Measurements from ENCODE around the gene PFKP. TPM values are rescaled to one million over a fixed set of nuclear protein-coding genes. Genes with fewer than 3 reads are reported as not detected.

The PFKP gene
- total RNA-seq, 2 experiments from 2014 or later, result 32.2 to 38.9 TPM

- no peak overlapping the region for H3K4me3 Mint-ChIP-seq
- no peaks in the 10 kb centered on the region for H3K36me3 ChIP-seq (ENCODE audit: insufficient read depth, low read length)
- H3K36me3 Mint-ChIP-seq (ENCODE audit: low read depth), result no peaks in the 10 kb centered on the region
- ATAC-seq (ENCODE audit: poor library complexity), result no peak
- H3K4me1 ChIP-seq (ENCODE audit: insufficient read depth, low read length), result peaks cover 3% of the 10 kb centered on the region
- no peak overlapping the region for H3K27ac ChIP-seq (ENCODE audit: low read depth in 1 of 2, low read length in 2 of 2)
- no peaks in the 10 kb centered on the region for H3K9me3 ChIP-seq (ENCODE audit: control insufficient read depth in 1 of 2, insufficient read depth in 1 of 2, low read length in 2 of 2)
- H3K27ac Mint-ChIP-seq, result no peak overlapping the region
- H3K4me3 ChIP-seq (ENCODE audit: low read length), result no peak overlapping the region
- H3K9me3 Mint-ChIP-seq, result no peaks in the 10 kb centered on the region
- DNase-seq, result no peak
- POLR2A ChIA-PET, result no interaction called here
- peaks cover 37% of the 10 kb centered on the region for H3K27me3 Mint-ChIP-seq
- CTCF ChIA-PET, result no interaction called here
- no peak for TF ChIP-seq CTCF (IDR thresholded peaks at IDR 0.05)
- intact Hi-C loops (cut with DNase I, micrococcal nuclease), result loop anchor here in 1 of 2 experiments (5.0 kb wide), 2 partner anchors 203 to 1928 kb away; no protein-coding TSS in a partner anchor
- no peaks in the 10 kb centered on the region for H3K4me1 Mint-ChIP-seq (ENCODE audit: low read depth)
- H3K27me3 ChIP-seq (ENCODE audit: control insufficient read depth in 1 of 2, insufficient read depth in 2 of 2, low read length in 2 of 2), result no peaks in the 10 kb centered on the region
Measured at GRCh38 chr10:3040069-3040468, 27.3 kb upstream of the PFKP start.

- no peak for DNase-seq
- CTCF ChIA-PET, result interaction anchor here (1.7 kb wide), 1 partner anchor 1933 kb away, joined by 6 read pairs; no protein-coding TSS in a partner anchor
Measured at GRCh38 chr10:3042589-3042988, 24.8 kb upstream of the PFKP start.

GRCh38 chr10:3043512-3044368 is 23.6 kb upstream of the PFKP start:
- CTCF ChIA-PET, result interaction anchor here (1.7 kb wide), 1 partner anchor 1934 kb away, joined by 6 read pairs; no protein-coding TSS in a partner anchor

More at GRCh38 chr10:3042589-3042988, 24.8 kb upstream of the PFKP start:
- ATAC-seq (ENCODE audit: poor library complexity), result no peak
- Mint-ChIP-seq H3K27ac (no peak overlapping the region), H3K9me3 (no peaks in the 10 kb centered on the region), H3K27me3 (peaks cover 21% of the 10 kb centered on the region), H3K4me1 (ENCODE audit: low read depth) (no peaks in the 10 kb centered on the region), H3K36me3 (ENCODE audit: low read depth) (no peaks in the 10 kb centered on the region), H3K4me3 (no peak overlapping the region)
- H3K27ac ChIP-seq (ENCODE audit: low read depth in 1 of 2, low read length in 2 of 2), result no peak overlapping the region
- no peaks in the 10 kb centered on the region for H3K36me3 ChIP-seq (ENCODE audit: insufficient read depth, low read length)
- POLR2A ChIA-PET, result no interaction called here
- peaks cover 2 to 9% of the 10 kb centered on the region in 2 experiments for H3K27me3 ChIP-seq (ENCODE audit: control insufficient read depth in 1 of 2, insufficient read depth in 2 of 2, low read length in 2 of 2)
- no peaks in the 10 kb centered on the region for H3K9me3 ChIP-seq (ENCODE audit: control insufficient read depth in 1 of 2, insufficient read depth in 1 of 2, low read length in 2 of 2)
- peaks cover 3% of the 10 kb centered on the region for H3K4me1 ChIP-seq (ENCODE audit: insufficient read depth, low read length)
- no peak overlapping the region for H3K4me3 ChIP-seq (ENCODE audit: low read length)
- intact Hi-C loops (cut with DNase I, micrococcal nuclease), result loop anchor here in 1 of 2 experiments (5.0 kb wide), 2 partner anchors 205 to 1930 kb away; no protein-coding TSS in a partner anchor
- no peak for TF ChIP-seq CTCF (IDR thresholded peaks at IDR 0.05)

More at GRCh38 chr10:3043512-3044368, 23.6 kb upstream of the PFKP start:
- Mint-ChIP-seq H3K4me3 (no peak overlapping the region), H3K27me3 (peaks cover 16% of the 10 kb centered on the region), H3K9me3 (no peaks in the 10 kb centered on the region), H3K27ac (no peak overlapping the region), H3K4me1 (ENCODE audit: low read depth) (no peaks in the 10 kb centered on the region), H3K36me3 (ENCODE audit: low read depth) (no peaks in the 10 kb centered on the region)
- Histone ChIP-seq H3K4me1 (ENCODE audit: insufficient read depth, low read length) (peaks cover 3% of the 10 kb centered on the region), H3K27ac (ENCODE audit: low read depth in 1 of 2, low read length in 2 of 2) (no peak overlapping the region), H3K4me3 (ENCODE audit: low read length) (no peak overlapping the region), H3K36me3 (ENCODE audit: insufficient read depth, low read length) (no peaks in the 10 kb centered on the region), H3K9me3 (ENCODE audit: control insufficient read depth in 1 of 2, insufficient read depth in 1 of 2, low read length in 2 of 2) (no peaks in the 10 kb centered on the region), H3K27me3 (ENCODE audit: control insufficient read depth in 1 of 2, insufficient read depth in 2 of 2, low read length in 2 of 2) (peaks cover 2 to 9% of the 10 kb centered on the region in 2 experiments)
- POLR2A ChIA-PET, result interaction anchor here (0.8 kb wide), 1 partner anchor 52 kb away, joined by 3 read pairs; no protein-coding TSS in a partner anchor
- intact Hi-C loops (cut with DNase I, micrococcal nuclease), result loop anchor here (1.0 to 5.0 kb wide), 3 partner anchors 206 to 1933 kb away; no protein-coding TSS in a partner anchor
- DNase-seq (peak in 12 of 14 experiments; percentile 13 to 69 (median 35)), ATAC-seq (ENCODE audit: poor library complexity) (peak; percentile 59)
- TF ChIP-seq CTCF (IDR thresholded peaks at IDR 0.05), result peak; percentile 59

Data from CD4-positive, alpha-beta T cell (primary cell).